Gastroesophageal sphincter (tissue), 3 donors: ENCODE measurements around the gene GRIN1.

Experiments
- EP300 ChIP-seq: sonication (generic); formaldehyde crosslinking; IDR thresholded peaks from one replicate; pipeline ENCODE4 v1.6.1; 2017; ENCODE audit warnings: antibody characterized with exemption, mild to moderate bottlenecking
- POLR2A ChIP-seq, 2 donors: fragments of 450-650 bp; IDR thresholded peaks; one replicate each; pipeline ENCODE4 v1.6.1; 2017; ENCODE audit warnings: antibody characterized with exemption in 2 of 2, mild to moderate bottlenecking in 2 of 2, moderate library complexity in 1 of 2
- TF ChIP-seq, protein P1 (sequence below), 4 experiments: fragments of 200-600 bp in 2 of 4; fragments of 450-650 bp in 2 of 4; sonication (generic) in 1 of 4; IDR thresholded peaks; one replicate each; pipeline ENCODE4 v1.5.1; 2017 to 2019; ENCODE audit warnings: antibody characterized with exemption in 4 of 4, mild to moderate bottlenecking in 2 of 4, moderate library complexity in 2 of 4

DNA sequence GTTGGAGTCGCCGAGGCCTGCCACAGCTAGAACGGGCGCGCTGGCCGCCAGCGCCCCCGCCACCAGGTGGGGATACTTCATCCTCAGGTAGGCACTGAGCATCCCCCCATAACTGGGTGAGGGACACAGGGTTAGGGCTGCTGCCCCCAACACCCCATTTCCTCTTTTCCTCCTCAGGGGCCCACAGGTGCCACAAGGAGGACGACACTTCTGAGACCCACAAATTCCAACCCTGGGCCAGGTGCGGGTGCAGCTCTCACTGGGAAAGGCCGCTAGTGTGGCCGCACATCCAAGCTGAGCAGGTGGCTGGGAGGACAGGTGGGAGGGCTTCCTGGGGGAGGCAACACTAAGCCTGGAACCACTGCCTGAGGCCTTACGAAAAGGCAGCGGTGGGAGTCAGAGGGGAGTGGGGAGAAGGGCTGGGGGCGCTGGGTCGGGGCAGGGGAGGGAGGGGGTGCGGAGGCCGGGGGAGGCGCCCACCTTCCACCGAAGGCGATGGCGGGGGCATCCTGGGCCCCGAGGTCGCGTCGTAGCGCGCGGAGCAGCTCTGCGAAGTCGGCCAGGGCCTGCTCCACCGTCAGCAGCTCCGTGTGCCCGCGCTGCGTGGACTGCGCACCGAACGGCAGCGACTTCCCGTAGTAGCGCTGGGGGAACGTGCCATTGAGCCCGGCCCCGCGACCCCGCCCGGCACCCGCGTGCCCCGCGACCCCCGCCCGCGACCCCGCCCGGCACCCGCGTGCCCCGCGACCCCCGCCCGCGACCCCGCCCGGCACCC, 25.4 kb upstream of the GRIN1 start:
- TF ChIP-seq, protein P1, sequence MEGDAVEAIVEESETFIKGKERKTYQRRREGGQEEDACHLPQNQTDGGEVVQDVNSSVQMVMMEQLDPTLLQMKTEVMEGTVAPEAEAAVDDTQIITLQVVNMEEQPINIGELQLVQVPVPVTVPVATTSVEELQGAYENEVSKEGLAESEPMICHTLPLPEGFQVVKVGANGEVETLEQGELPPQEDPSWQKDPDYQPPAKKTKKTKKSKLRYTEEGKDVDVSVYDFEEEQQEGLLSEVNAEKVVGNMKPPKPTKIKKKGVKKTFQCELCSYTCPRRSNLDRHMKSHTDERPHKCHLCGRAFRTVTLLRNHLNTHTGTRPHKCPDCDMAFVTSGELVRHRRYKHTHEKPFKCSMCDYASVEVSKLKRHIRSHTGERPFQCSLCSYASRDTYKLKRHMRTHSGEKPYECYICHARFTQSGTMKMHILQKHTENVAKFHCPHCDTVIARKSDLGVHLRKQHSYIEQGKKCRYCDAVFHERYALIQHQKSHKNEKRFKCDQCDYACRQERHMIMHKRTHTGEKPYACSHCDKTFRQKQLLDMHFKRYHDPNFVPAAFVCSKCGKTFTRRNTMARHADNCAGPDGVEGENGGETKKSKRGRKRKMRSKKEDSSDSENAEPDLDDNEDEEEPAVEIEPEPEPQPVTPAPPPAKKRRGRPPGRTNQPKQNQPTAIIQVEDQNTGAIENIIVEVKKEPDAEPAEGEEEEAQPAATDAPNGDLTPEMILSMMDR (IDR thresholded peaks at IDR 0.05) = no peak
- no peak for TF ChIP-seq POLR2A (IDR thresholded peaks at IDR 0.05)
- TF ChIP-seq EP300 = no peak
